Loucy (cell line): ENCODE data around the gene TMIGD1.

Source experiments
- H2AFZ ChIP-seq: fragments of 200-600 bp; sonication (generic); 2 replicates; pipeline ENCODE4 v1.6.0; 2016; ENCODE audit warnings: antibody characterized with exemption, mild to moderate bottlenecking, low read length, moderate library complexity
- H3F3A ChIP-seq: fragments of 200-600 bp; 2 replicates; pipeline ENCODE4 v1.6.0; 2016; ENCODE audit warnings: antibody characterized with exemption, low read depth, mild to moderate bottlenecking
- H3K27me3 ChIP-seq: fragments of 200-600 bp; sonication (generic); 2 replicates; pipeline ENCODE4 v1.6.1; 2014; ENCODE audit warnings: low read length, mild to moderate bottlenecking; ENCODE audit not compliant: insufficient read depth, poor library complexity, severe bottlenecking
- H3K36me3 ChIP-seq: fragments of 200-600 bp; sonication (generic); 2 replicates; pipeline ENCODE4 v1.6.1; 2016; ENCODE audit warnings: low read length; ENCODE audit not compliant: insufficient read depth
- H3K4me1 ChIP-seq: fragments of 200-600 bp; sonication (generic); 2 replicates; pipeline ENCODE4 v1.5.1; 2014; ENCODE audit warnings: low read length, mild to moderate bottlenecking; ENCODE audit not compliant: insufficient read depth, poor library complexity, severe bottlenecking
- H3K4me2 ChIP-seq: fragments of 200-600 bp; sonication (generic); 2 replicates; pipeline ENCODE4 v1.6.0; 2014; ENCODE audit warnings: antibody characterized with exemption, low read length, low read depth, mild to moderate bottlenecking; ENCODE audit not compliant: poor library complexity, severe bottlenecking
- H3K4me3 ChIP-seq: fragments of 200-600 bp; sonication (generic); 2 replicates; pipeline ENCODE4 v1.5.1; 2014; ENCODE audit warnings: low read length, mild to moderate bottlenecking, mixed read lengths; ENCODE audit not compliant: poor library complexity, severe bottlenecking
- H3K79me2 ChIP-seq: fragments of 200-600 bp; sonication (generic); 2 replicates; pipeline ENCODE4 v1.6.1; 2014; ENCODE audit warnings: low read length; ENCODE audit not compliant: insufficient read depth
- H3K9ac ChIP-seq: fragments of 200-600 bp; sonication (generic); 2 replicates; pipeline ENCODE4 v1.6.0; 2014; ENCODE audit warnings: mild to moderate bottlenecking, low read depth, low read length, moderate library complexity; ENCODE audit not compliant: poor library complexity, severe bottlenecking
- H3K9me2 ChIP-seq: fragments of 200-600 bp; sonication (generic); replicated peaks from 2 replicates; pipeline ENCODE4 v1.6.1; 2016; ENCODE audit warnings: low read depth, low read length, mixed read lengths
- H3K9me3 ChIP-seq: fragments of 200-600 bp; sonication (generic); 2 replicates; pipeline ENCODE4 v1.6.1; 2014; ENCODE audit warnings: mild to moderate bottlenecking, antibody characterized with exemption, low read length, low read depth; ENCODE audit not compliant: insufficient read depth
- H4K20me1 ChIP-seq: fragments of 200-600 bp; sonication (generic); 2 replicates; pipeline ENCODE4 v1.6.0; 2014; ENCODE audit warnings: antibody characterized with exemption, low read length, mild to moderate bottlenecking; ENCODE audit not compliant: insufficient read depth, poor library complexity, severe bottlenecking
- CTCF ChIP-seq: fragments of 200-600 bp; sonication (generic); conservative IDR thresholded peaks from 2 replicates; pipeline ENCODE4 v1.5.1; 2014; ENCODE audit warnings: mild to moderate bottlenecking, antibody characterized with exemption, low read length
- EZH2phosphoT487 ChIP-seq: fragments of 200-600 bp; IDR thresholded peaks from 2 replicates; pipeline ENCODE4 v1.6.1; 2018; ENCODE audit warnings: antibody characterized with exemption, mild to moderate bottlenecking, moderate library complexity, borderline replicate concordance

Gene TMIGD1

GRCh38 chr17:30333503-30334360 lies at the start of gene TMIGD1:
TSS of gene TMIGD1 (minus strand) at chr17:30334057. CDS start at chr17:30332133, 1,924 bp downstream.
- Histone ChIP-seq H3K4me2 (no peak within 1 kb of the TSS), H3K9me3 (no peaks in the 10 kb centered on the region), H3K9me2 (no peaks in the 10 kb centered on the region), H3F3A (peaks cover 6% of the 10 kb centered on the region; the same call in 1 of the 2 replicates), H3K27me3 (no peaks in the 10 kb centered on the region), H3K36me3 (no peaks in the 10 kb centered on the region), H3K4me1 (peaks cover 24% of the 10 kb centered on the region), H3K79me2 (no peaks in the 10 kb centered on the region), H3K4me3 (no peak within 1 kb of the TSS), H4K20me1 (no peaks in the 10 kb centered on the region), H2AFZ (0 out of 2 replicates have a peak within 1 kb of the TSS, but pooled peaks have one; percentile 13), H3K9ac (no peak within 1 kb of the TSS)
- TF ChIP-seq CTCF (no peak), EZH2phosphoT487 (no peak)

- peaks cover 2% of the 10 kb centered on the region; the same call in 1 of the 2 replicates for H3F3A ChIP-seq
- H3K4me3 ChIP-seq: peak overlapping the region; percentile 74
- no peaks in the 10 kb centered on the region for H3K27me3 ChIP-seq
- H4K20me1 ChIP-seq: peaks cover 25% of the 10 kb centered on the region
- no peaks in the 10 kb centered on the region for H3K9me3 ChIP-seq
- H3K9me2 ChIP-seq: no peaks in the 10 kb centered on the region
- TF ChIP-seq EZH2phosphoT487 (no peak), CTCF (no peak)
- peaks cover 10% of the 10 kb centered on the region for H3K36me3 ChIP-seq
- H3K9ac ChIP-seq: no peak overlapping the region
- H3K4me1 ChIP-seq: peaks cover 52% of the 10 kb centered on the region
- H2AFZ ChIP-seq: no peak overlapping the region
- peaks cover 37% of the 10 kb centered on the region for H3K79me2 ChIP-seq
- H3K4me2 ChIP-seq: peak overlapping the region; percentile 68
These were observed 48.5 kb upstream of the TMIGD1 start for GRCh38 chr17:30382345-30382744.

GRCh38 chr17:30381340-30381659 lies 47.4 kb upstream of the TMIGD1 start:
- Histone ChIP-seq H3K9me3 (no peaks in the 10 kb centered on the region), H3K27me3 (no peaks in the 10 kb centered on the region), H3K36me3 (peaks cover 3% of the 10 kb centered on the region; the same call in 1 of the 2 replicates), H3K4me3 (peak overlapping the region; percentile 74), H2AFZ (no peak overlapping the region), H4K20me1 (peaks cover 25% of the 10 kb centered on the region), H3K4me2 (peak overlapping the region; percentile 68), H3F3A (peaks cover 2% of the 10 kb centered on the region; the same call in 1 of the 2 replicates), H3K9ac (peak overlapping the region; percentile 75), H3K9me2 (no peaks in the 10 kb centered on the region), H3K4me1 (peaks cover 52% of the 10 kb centered on the region), H3K79me2 (peaks cover 37% of the 10 kb centered on the region)
- TF ChIP-seq CTCF (no peak), EZH2phosphoT487 (no peak)
